WTC11 (cell line): ENCODE data around the gene TSHZ1. TPM values are rescaled to one million over a fixed set of nuclear protein-coding genes. Genes with fewer than 3 reads are reported as not detected.

Experiments
- ATAC-seq: fragments of 200-7000 bp; cut with Tn5 transposase; 2 replicates; pipeline ENCODE4 v1.10.0; 2021; ENCODE audit warnings: mild to moderate bottlenecking, moderate library complexity
- CTCF ChIA-PET: fragments of 300-600 bp; sonication (Branson Sonifier 250); formaldehyde crosslinking; loops from one replicate; lab custom pipeline; 2021; ENCODE audit warnings: antibody characterized with exemption; lab: Charles Lee
- POLR2A ChIA-PET: fragments of 350-600 bp; sonication (Branson Sonifier 250); formaldehyde crosslinking; loops from one replicate; lab custom pipeline; 2021; ENCODE audit warnings: antibody characterized with exemption; lab: Charles Lee
- DNase-seq: peaks from one replicate; pipeline ENCODE4 v3.0.0; 2021; ENCODE audit warnings: low spot score
- H3K27ac Mint-ChIP-seq: 2 replicates; pipeline ENCODE4 v1.8.0; 2021; ENCODE audit warnings: mixed read lengths
- H3K27me3 Mint-ChIP-seq: 2 replicates; pipeline ENCODE4 v1.8.0; 2021; ENCODE audit warnings: low read depth, mild to moderate bottlenecking, moderate library complexity, mixed read lengths
- H3K36me3 Mint-ChIP-seq: 2 replicates; pipeline ENCODE4 v1.8.0; 2021; ENCODE audit warnings: mixed read lengths
- H3K4me1 Mint-ChIP-seq: 2 replicates; pipeline ENCODE4 v1.8.0; 2022; ENCODE audit warnings: mixed read lengths
- H3K4me3 Mint-ChIP-seq: 2 replicates; pipeline ENCODE4 v1.8.0; 2021; ENCODE audit warnings: mild to moderate bottlenecking, moderate library complexity, mixed read lengths
- H3K9me3 Mint-ChIP-seq: 2 replicates; pipeline ENCODE4 v1.8.0; 2021; ENCODE audit warnings: mixed read lengths
- ELF4 ChIP-seq: sonication (generic); formaldehyde crosslinking; IDR thresholded peaks from 2 replicates; pipeline ENCODE4 v1.8.1; 2022; ENCODE audit warnings: low read depth, mild to moderate bottlenecking, moderate library complexity, missing genetic modification reagents
- FOXJ3 ChIP-seq: sonication (generic); formaldehyde crosslinking; IDR thresholded peaks from 2 replicates; pipeline ENCODE4 v1.9.0; 2021; ENCODE audit warnings: missing genetic modification reagents, mild to moderate bottlenecking, borderline replicate concordance
- GTF2I ChIP-seq: fragments of 250-450 bp; sonication (Bioruptor Pico); conservative IDR thresholded peaks from 2 replicates; pipeline ENCODE4 v1.4.0; 2021; ENCODE audit warnings: mild to moderate bottlenecking
- KAT7 ChIP-seq: sonication (generic); formaldehyde crosslinking; IDR thresholded peaks from 2 replicates; pipeline ENCODE4 v1.8.1; 2023; ENCODE audit warnings: missing genetic modification reagents, mild to moderate bottlenecking, borderline replicate concordance
- NFATC4 ChIP-seq: fragments of 250-450 bp; sonication (Bioruptor Pico); IDR thresholded peaks from 2 replicates; pipeline ENCODE4 v1.9.0; 2021; ENCODE audit warnings: mild to moderate bottlenecking
- PRRX2 ChIP-seq: fragments of 250-450 bp; sonication (Bioruptor Pico); IDR thresholded peaks from 2 replicates; pipeline ENCODE4 v1.8.0; 2021; ENCODE audit warnings: mild to moderate bottlenecking
- SMAD3 ChIP-seq: sonication (generic); formaldehyde crosslinking; IDR thresholded peaks from 2 replicates; pipeline ENCODE4 v1.8.0; 2022; ENCODE audit warnings: missing genetic modification reagents, mild to moderate bottlenecking, borderline replicate concordance
- SMAD4 ChIP-seq: sonication (generic); formaldehyde crosslinking; IDR thresholded peaks from 2 replicates; pipeline ENCODE4 v1.8.0; 2022; ENCODE audit warnings: mild to moderate bottlenecking, missing genetic modification reagents
- SP1 ChIP-seq: sonication (generic); formaldehyde crosslinking; conservative IDR thresholded peaks from 2 replicates; pipeline ENCODE4 v1.8.1; 2022; ENCODE audit warnings: missing genetic modification reagents
- STAT6 ChIP-seq: sonication (generic); formaldehyde crosslinking; conservative IDR thresholded peaks from 2 replicates; pipeline ENCODE4 v1.8.1; 2023; ENCODE audit warnings: mild to moderate bottlenecking, low read depth, missing genetic modification reagents, moderate library complexity
- TEAD1 ChIP-seq: sonication (generic); formaldehyde crosslinking; IDR thresholded peaks from 2 replicates; pipeline ENCODE4 v1.8.0; 2022; ENCODE audit warnings: mild to moderate bottlenecking, missing genetic modification reagents
- TEAD4 ChIP-seq: sonication (generic); formaldehyde crosslinking; IDR thresholded peaks from 2 replicates; pipeline ENCODE4 v1.8.0; 2022; ENCODE audit warnings: mild to moderate bottlenecking, missing genetic modification reagents
- USF2 ChIP-seq: sonication (generic); formaldehyde crosslinking; IDR thresholded peaks from 2 replicates; pipeline ENCODE4 v1.8.1; 2023; ENCODE audit warnings: mild to moderate bottlenecking, missing genetic modification reagents, moderate library complexity
- ZNF121 ChIP-seq: sonication (generic); formaldehyde crosslinking; IDR thresholded peaks from 2 replicates; pipeline ENCODE4 v1.8.0; 2023; ENCODE audit warnings: missing genetic modification reagents
- total RNA-seq: library from RNA; stranded (reverse); gene quantifications from 3 replicates; pipeline ENCODE4 v1.2.3, GENCODE V29; 2021
- TF ChIP-seq, protein P1 (sequence below): sonication (generic); formaldehyde crosslinking; conservative IDR thresholded peaks from 2 replicates; pipeline ENCODE4 v1.8.1; 2022; ENCODE audit warnings: mild to moderate bottlenecking, missing genetic modification reagents
- TF ChIP-seq, protein P2 (sequence below): sonication (generic); formaldehyde crosslinking; IDR thresholded peaks from 2 replicates; pipeline ENCODE4 v1.8.1; 2022; ENCODE audit warnings: low read depth, missing genetic modification reagents, borderline replicate concordance
- TF ChIP-seq, protein P3 (sequence below): fragments of 250-450 bp; sonication (Bioruptor Pico); conservative IDR thresholded peaks from 2 replicates; pipeline ENCODE4 v1.9.0; 2021; ENCODE audit warnings: mild to moderate bottlenecking

Gene TSHZ1
- total RNA-seq, 1 experiment from 2014 or later = 2.9 TPM

DNA sequence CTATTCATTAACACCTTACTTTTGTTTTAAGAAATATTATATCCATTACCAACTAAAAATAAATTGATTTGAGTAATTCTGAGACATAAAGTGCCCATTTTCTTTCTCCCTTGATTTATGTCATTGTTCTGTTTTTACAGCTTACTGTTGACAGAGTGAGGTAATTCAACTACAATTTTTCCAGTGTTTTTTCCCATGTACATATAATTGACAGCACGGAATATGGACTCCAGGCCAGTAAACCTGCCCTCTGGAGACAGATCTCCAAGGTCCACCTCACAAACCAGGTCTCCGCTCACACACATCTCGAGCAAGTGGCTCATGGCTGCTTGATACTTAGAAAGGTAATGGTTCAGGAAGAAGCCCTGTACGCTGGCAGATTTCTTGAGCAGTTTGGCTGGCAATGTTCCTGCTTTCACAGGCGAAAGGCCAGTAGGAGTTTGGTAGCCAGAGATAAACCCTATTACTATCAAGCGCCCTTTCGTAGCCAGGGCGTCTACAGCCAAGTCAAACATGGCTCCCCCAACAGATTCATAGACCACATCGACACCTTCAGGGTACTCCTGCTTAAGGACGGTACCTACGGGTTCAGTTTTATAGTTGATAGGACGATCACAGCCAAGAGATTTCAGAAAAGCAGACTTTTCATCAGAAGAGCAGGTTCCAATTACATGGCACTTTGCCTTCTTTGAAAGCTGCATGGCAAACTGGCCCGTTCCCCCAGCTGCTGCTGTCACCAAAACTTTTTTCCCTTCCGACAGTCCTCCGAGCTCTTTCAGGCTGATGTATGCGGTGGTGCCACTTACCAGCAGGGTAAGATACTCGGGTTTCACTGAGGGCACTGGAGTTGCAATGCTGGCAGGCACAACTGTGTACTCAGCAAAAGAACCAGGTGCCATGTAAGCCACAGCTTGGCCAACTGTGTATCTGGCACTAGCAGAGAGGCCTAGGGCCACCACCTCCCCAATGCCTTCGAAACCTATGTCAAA, 9.0 kb upstream of the TSHZ1 start:
- DNase-seq = no peak
- no peak for ATAC-seq
- Mint-ChIP-seq H3K4me1 (peaks cover 35% of the 10 kb centered on the region), H3K9me3 (no peaks in the 10 kb centered on the region), H3K27me3 (peaks cover 55% of the 10 kb centered on the region), H3K36me3 (peaks cover 4% of the 10 kb centered on the region; the same call in 1 of the 2 replicates), H3K27ac (no peak overlapping the region), H3K4me3 (no peak overlapping the region)
- TF ChIP-seq SMAD3 (CRISPR knock-in tag) = no peak
- TF ChIP-seq, protein P1, sequence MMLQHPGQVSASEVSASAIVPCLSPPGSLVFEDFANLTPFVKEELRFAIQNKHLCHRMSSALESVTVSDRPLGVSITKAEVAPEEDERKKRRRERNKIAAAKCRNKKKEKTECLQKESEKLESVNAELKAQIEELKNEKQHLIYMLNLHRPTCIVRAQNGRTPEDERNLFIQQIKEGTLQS (CRISPR knock-in tag) = no peak
- TF ChIP-seq ZNF121 (CRISPR knock-in tag) = no peak
- no peak for TF ChIP-seq ELF4 (CRISPR knock-in tag)
- TF ChIP-seq TEAD1 (CRISPR knock-in tag) = no peak
- TF ChIP-seq NFATC4 = no peak
- TF ChIP-seq SP1 (CRISPR knock-in tag) = no peak
- TF ChIP-seq, protein P2, sequence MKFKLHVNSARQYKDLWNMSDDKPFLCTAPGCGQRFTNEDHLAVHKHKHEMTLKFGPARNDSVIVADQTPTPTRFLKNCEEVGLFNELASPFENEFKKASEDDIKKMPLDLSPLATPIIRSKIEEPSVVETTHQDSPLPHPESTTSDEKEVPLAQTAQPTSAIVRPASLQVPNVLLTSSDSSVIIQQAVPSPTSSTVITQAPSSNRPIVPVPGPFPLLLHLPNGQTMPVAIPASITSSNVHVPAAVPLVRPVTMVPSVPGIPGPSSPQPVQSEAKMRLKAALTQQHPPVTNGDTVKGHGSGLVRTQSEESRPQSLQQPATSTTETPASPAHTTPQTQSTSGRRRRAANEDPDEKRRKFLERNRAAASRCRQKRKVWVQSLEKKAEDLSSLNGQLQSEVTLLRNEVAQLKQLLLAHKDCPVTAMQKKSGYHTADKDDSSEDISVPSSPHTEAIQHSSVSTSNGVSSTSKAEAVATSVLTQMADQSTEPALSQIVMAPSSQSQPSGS = no peak
- TF ChIP-seq USF2 (CRISPR knock-in tag) = no peak
- TF ChIP-seq KAT7 (CRISPR knock-in tag) = no peak
- no peak for TF ChIP-seq FOXJ3 (CRISPR knock-in tag)
- TF ChIP-seq, protein P3, sequence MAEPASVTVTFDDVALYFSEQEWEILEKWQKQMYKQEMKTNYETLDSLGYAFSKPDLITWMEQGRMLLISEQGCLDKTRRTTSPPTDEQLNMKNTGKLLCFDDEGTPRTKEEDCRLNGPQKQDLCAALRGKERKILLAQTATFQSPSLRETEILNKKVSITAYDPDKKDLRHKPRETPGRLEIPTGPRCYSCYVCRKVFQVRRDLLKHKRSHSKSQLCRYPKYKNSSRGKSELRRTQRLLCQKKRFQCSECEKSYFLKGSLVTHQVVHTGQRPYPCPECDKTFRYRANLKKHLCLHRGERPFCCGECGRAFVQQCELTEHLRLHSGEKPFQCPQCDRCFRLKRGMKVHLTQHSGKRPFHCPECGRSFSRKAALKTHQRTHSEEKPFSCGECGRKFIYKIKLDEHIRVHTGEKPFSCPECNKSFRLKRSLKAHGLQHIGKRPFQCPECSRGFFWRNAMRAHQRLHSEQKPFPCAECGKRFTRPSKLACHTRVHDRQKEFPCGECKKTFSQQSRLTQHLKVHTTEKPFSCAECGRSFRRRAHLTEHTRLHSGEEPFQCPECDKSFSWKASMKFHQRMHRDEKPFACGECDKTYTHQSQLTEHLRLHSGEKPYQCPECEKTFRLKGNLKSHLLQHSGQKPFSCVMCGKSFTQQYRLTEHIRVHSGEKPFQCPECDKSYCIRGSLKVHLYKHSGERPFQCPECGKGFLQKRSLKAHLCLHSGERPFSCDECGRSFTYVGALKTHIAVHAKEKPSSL (CRISPR knock-in tag) = no peak
- TF ChIP-seq GTF2I (CRISPR knock-in tag) = no peak
- no peak for TF ChIP-seq TEAD4 (CRISPR knock-in tag)
- POLR2A ChIA-PET = no interaction called here
- CTCF ChIA-PET = no interaction called here

DNA sequence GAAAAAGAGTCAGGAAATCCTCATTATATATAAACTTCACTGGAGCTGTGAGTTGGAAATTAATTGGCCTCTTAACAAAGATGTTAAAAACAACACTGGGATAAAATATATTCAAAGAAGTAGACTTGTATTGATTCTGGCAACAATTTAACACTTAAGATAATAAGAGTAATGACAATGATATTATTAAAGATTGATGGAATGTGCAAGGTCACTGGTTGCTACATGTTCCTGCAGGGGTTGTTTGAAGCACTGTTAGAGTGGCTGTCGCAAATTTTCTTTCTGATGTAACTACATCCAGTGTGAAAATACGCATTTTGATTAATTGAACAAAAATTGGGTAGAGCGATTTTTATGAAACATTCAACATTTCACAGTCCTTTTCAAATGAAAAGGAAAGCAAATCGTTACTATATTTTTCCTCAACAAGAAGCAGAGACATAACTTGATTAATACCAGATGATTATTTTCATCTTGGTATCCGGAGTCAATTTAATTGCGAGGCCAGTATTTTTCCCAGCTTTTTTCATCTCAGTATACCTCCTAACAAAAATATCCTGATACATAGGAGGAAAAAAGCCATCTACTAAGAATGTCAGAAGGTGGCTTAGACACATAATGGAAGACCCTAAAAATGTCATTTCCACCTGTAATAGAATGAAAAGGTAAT, 7.8 kb upstream of the TSHZ1 start:
- no peak overlapping the region for H3K27ac Mint-ChIP-seq
- H3K4me1 Mint-ChIP-seq = peaks cover 48% of the 10 kb centered on the region
- H3K27me3 Mint-ChIP-seq = peaks cover 68% of the 10 kb centered on the region
- POLR2A ChIA-PET = no interaction called here
- CTCF ChIA-PET = no interaction called here
- ATAC-seq (no peak), DNase-seq (no peak)
- TF ChIP-seq SMAD4 (CRISPR knock-in tag) (no peak), PRRX2 (CRISPR knock-in tag) (no peak), STAT6 (CRISPR knock-in tag) (no peak)
- H3K4me3 Mint-ChIP-seq = no peak overlapping the region
- H3K36me3 Mint-ChIP-seq = peaks cover 4% of the 10 kb centered on the region; the same call in 1 of the 2 replicates
- no peaks in the 10 kb centered on the region for H3K9me3 Mint-ChIP-seq
